Heart left ventricle (tissue), 13 donors: Measurements from ENCODE around the gene CACNA1C.

Experiments
- CTCF ChIP-seq, 12 donors: fragments of 200-600 bp; sonication (generic) in 4 of 12; IDR thresholded peaks; one replicate each; pipeline versions ENCODE4 v1.5.0 to v1.8.0; 2018 to 2022; ENCODE audit warnings: antibody characterized with exemption in 12 of 12, mild to moderate bottlenecking in 5 of 12
- POLR2A ChIP-seq, 2 donors: fragments of 450-650 bp; IDR thresholded peaks; one replicate each; pipeline ENCODE4 v1.6.1; 2017; ENCODE audit warnings: antibody characterized with exemption in 2 of 2, mild to moderate bottlenecking in 2 of 2, moderate library complexity in 2 of 2
- donor health status: ischemic (EF 13 %, LVEDD 7.1; RV severe dilation, severe dysfunction).
- donor health status: DM: no; HTN: yes; CAD: no.
- donor health status: DM: no; HTN: no; CAD: no.
- donor health status: ischemic (EF 25% LVEDD 6.9; RV normal size, moderate dysfunction).
- donor health status: ischemic (EF 25% LVEDD 5.7; RV mildly dilated, moderate dysfunction).
- donor health status: ischemic (EF 35%, LVEDD 5.7; RV mildly dilated, moderate dysfunction).
- donor health status: nonischemic (EF 11% LVEDD 7.7; RV severe dilation, severe dysfunction).
- donor health status: DM: yes; HTN: yes; CAD: no.
- donor health status: PGD.
- donor health status: ischemic (EF 29% LVEDD 5.4; RV normal size, mild dysfunction).
- donor health status: nonischemic (EF 23%, LVEDD 6.1; RV moderate dilation, normal function).

GRCh38 chr12:2623472-2623871 lies 570.7 kb downstream of the CACNA1C start:
- TF ChIP-seq CTCF (IDR thresholded peaks at IDR 0.05), result no peak
- TF ChIP-seq POLR2A (IDR thresholded peaks at IDR 0.05), result no peak
